Activated B cell treated with CpG ODN at 0.5 μM for 24 hours (primary cell): ENCODE data around the gene ZCCHC13. TPM values are rescaled to one million over a fixed set of nuclear protein-coding genes. Genes with fewer than 3 reads are reported as not detected.

ENCODE experiments used
- ATAC-seq: fragments of 200-7000 bp; cut with Tn5 transposase; one replicate; pipeline ENCODE4 v1.10.0; 2021; ENCODE audit warnings: low read depth, mild to moderate bottlenecking, moderate library complexity
- CTCF ChIA-PET: fragments of 350-600 bp; sonication (Branson Sonifier 250); formaldehyde crosslinking; loops from one replicate; lab custom pipeline; 2021; ENCODE audit warnings: antibody characterized with exemption; lab: Charles Lee
- POLR2A ChIA-PET: fragments of 350-600 bp; sonication (Branson Sonifier 250); formaldehyde crosslinking; loops from one replicate; lab custom pipeline; 2021; ENCODE audit warnings: antibody characterized with exemption; lab: Charles Lee
- DNase-seq: peaks from one replicate; pipeline ENCODE4 v3.0.0; 2022
- H3K27ac Mint-ChIP-seq: one replicate; pipeline ENCODE4 v1.8.0; 2020; ENCODE audit warnings: mixed read lengths
- H3K27me3 Mint-ChIP-seq: one replicate; pipeline ENCODE4 v1.8.0; 2021; ENCODE audit warnings: mixed read lengths
- H3K36me3 Mint-ChIP-seq: one replicate; pipeline ENCODE4 v1.8.0; 2021; ENCODE audit warnings: low read depth, mixed read lengths
- H3K4me1 Mint-ChIP-seq: one replicate; pipeline ENCODE4 v1.8.0; 2021; ENCODE audit warnings: mixed read lengths
- H3K4me3 Mint-ChIP-seq: one replicate; pipeline ENCODE4 v1.8.0; 2020; ENCODE audit warnings: mild to moderate bottlenecking, mixed read lengths
- H3K9me3 Mint-ChIP-seq: one replicate; pipeline ENCODE4 v1.8.0; 2020; ENCODE audit warnings: mixed read lengths
- CTCF ChIP-seq: fragments of 200-600 bp; IDR thresholded peaks from one replicate; pipeline ENCODE4 v1.8.0; 2022; ENCODE audit warnings: antibody characterized with exemption, mild to moderate bottlenecking
- intact Hi-C: fragments of 100-400 bp; cut with micrococcal nuclease; formaldehyde crosslinking; loops from one replicate; pipeline ENCODE4 v1.15.1; 2024
- total RNA-seq: library from RNA; stranded (reverse); gene quantifications from 2 replicates; pipeline ENCODE4 v1.2.3, GENCODE V29; 2022

Gene ZCCHC13
- total RNA-seq, 1 donor from 2014 or later = not detected

GRCh38 chrX:74346088-74346487 lies 42.1 kb downstream of the ZCCHC13 start:
- Mint-ChIP-seq H3K36me3 (no peaks in the 10 kb centered on the region), H3K4me3 (no peak overlapping the region), H3K9me3 (no peaks in the 10 kb centered on the region), H3K27me3 (no peaks in the 10 kb centered on the region), H3K4me1 (peaks cover 12% of the 10 kb centered on the region), H3K27ac (no peak overlapping the region)
- TF ChIP-seq CTCF = no peak
- ChIA-PET CTCF (no interaction called here), POLR2A (no interaction called here)
- DNase-seq (no peak), ATAC-seq (no peak)
- intact Hi-C loops = no loop called here

GRCh38 chrX:74349387-74349786 lies 45.4 kb downstream of the ZCCHC13 start:
- Mint-ChIP-seq H3K27ac (no peak overlapping the region), H3K9me3 (no peaks in the 10 kb centered on the region), H3K4me1 (peaks cover 7% of the 10 kb centered on the region)

GRCh38 chrX:74351760-74352159 lies 47.8 kb downstream of the ZCCHC13 start:
- Mint-ChIP-seq H3K36me3 (no peaks in the 10 kb centered on the region), H3K27ac (no peak overlapping the region), H3K4me3 (no peak overlapping the region), H3K27me3 (no peaks in the 10 kb centered on the region), H3K9me3 (no peaks in the 10 kb centered on the region), H3K4me1 (peaks cover 5% of the 10 kb centered on the region)
- no peak for DNase-seq
- no peak for ATAC-seq
- TF ChIP-seq CTCF = no peak
- CTCF ChIA-PET = no interaction called here
- intact Hi-C loops = no loop called here
- POLR2A ChIA-PET = no interaction called here

More at GRCh38 chrX:74349387-74349786, 45.4 kb downstream of the ZCCHC13 start:
- intact Hi-C loops = no loop called here
- POLR2A ChIA-PET = no interaction called here
- no peaks in the 10 kb centered on the region for H3K27me3 Mint-ChIP-seq
- DNase-seq (no peak), ATAC-seq (no peak)
- no peak overlapping the region for H3K4me3 Mint-ChIP-seq
- CTCF ChIA-PET = no interaction called here
- no peak for TF ChIP-seq CTCF
- no peaks in the 10 kb centered on the region for H3K36me3 Mint-ChIP-seq

- Mint-ChIP-seq H3K9me3 (no peaks in the 10 kb centered on the region), H3K4me1 (peaks cover 5% of the 10 kb centered on the region), H3K27me3 (no peaks in the 10 kb centered on the region), H3K27ac (no peak overlapping the region), H3K36me3 (no peaks in the 10 kb centered on the region), H3K4me3 (no peak overlapping the region)
- ATAC-seq (no peak), DNase-seq (no peak)
- ChIA-PET CTCF (no interaction called here), POLR2A (no interaction called here)
- TF ChIP-seq CTCF = no peak
- intact Hi-C loops = no loop called here
These were observed 50.0 kb downstream of the ZCCHC13 start for GRCh38 chrX:74353984-74354383.

Other genes with a start within 250 kb of the ZCCHC13 start
- not detected in 2 replicates for gene SLC16A2, start 117.3 kb downstream of the ZCCHC13 start, total RNA-seq